Fibroblast of skin of back (primary cell): ENCODE results near the gene AKR1C1. TPM values are rescaled to one million over a fixed set of nuclear protein-coding genes. Genes with fewer than 3 reads are reported as not detected.
A peak's percentile ranks its signal among the peaks of the same experiment; 100 is the strongest.
"Not testable (repeated sequence)": the region's sequence is repeated elsewhere in the genome, so short reads cannot be mapped to it uniquely, and the experiment has no call there.

Source experiments
- DNase-seq: peaks from one replicate; pipeline ENCODE4 v3.0.0-alpha.2; 2013
- polyA plus RNA-seq, 2 experiments: library from polyadenylated mRNA; unstranded; fragments of 120-200 nt; gene quantifications; one replicate each; pipeline ENCODE4 v1.2.1, GENCODE V29; 2013; ENCODE audit not compliant: insufficient read length in 2 of 2

The AKR1C1 gene
- polyA plus RNA-seq (2013, experiment 1 of 2; ENCODE audit: insufficient read length), result 0.93 TPM
- polyA plus RNA-seq (2013, experiment 2 of 2; ENCODE audit: insufficient read length), result 0.76 TPM

GRCh38 chr10:4962876-4963814, at the start of gene AKR1C1:
Gene AKR1C1, plus strand, starts transcription at chr10:4963415. Its CDS starts 30 bp downstream, at chr10:4963445.
- DNase-seq, result peak; percentile 11

GRCh38 chr10:4914213-4914850, 48.9 kb upstream of the AKR1C1 start:
- no peak for DNase-seq

GRCh38 chr10:4916086-4916716, 47.0 kb upstream of the AKR1C1 start:
- DNase-seq, result no peak

GRCh38 chr10:4918236-4918635, 45.0 kb upstream of the AKR1C1 start:
- no peak for DNase-seq

GRCh38 chr10:4924482-4924881, 38.7 kb upstream of the AKR1C1 start:
- DNase-seq, result not testable (repeated sequence)

- DNase-seq, result no peak
Observed at GRCh38 chr10:4926400-4926799, 36.8 kb upstream of the AKR1C1 start.

GRCh38 chr10:4931587-4931986, 31.6 kb upstream of the AKR1C1 start:
- no peak for DNase-seq

- DNase-seq, result no peak
Observed at GRCh38 chr10:4934391-4934987, 28.7 kb upstream of the AKR1C1 start.

- DNase-seq, result no peak
Observed at GRCh38 chr10:4937346-4937745, 25.9 kb upstream of the AKR1C1 start.

- DNase-seq, result no peak
Observed at GRCh38 chr10:4939224-4940072, 23.8 kb upstream of the AKR1C1 start.

GRCh38 chr10:4940073-4940428, 23.2 kb upstream of the AKR1C1 start:
- DNase-seq, result not testable (repeated sequence)

GRCh38 chr10:4940909-4941308, 22.3 kb upstream of the AKR1C1 start:
- not testable (repeated sequence) for DNase-seq

- peak; percentile 18 for DNase-seq
Observed at GRCh38 chr10:4941540-4942330, 21.5 kb upstream of the AKR1C1 start.

GRCh38 chr10:4942931-4943330, 20.3 kb upstream of the AKR1C1 start:
- DNase-seq, result peak; percentile 66

GRCh38 chr10:4943416-4943815, 19.8 kb upstream of the AKR1C1 start:
- not testable (repeated sequence) for DNase-seq

GRCh38 chr10:4943821-4944220, 19.4 kb upstream of the AKR1C1 start:
- DNase-seq, result no peak

- no peak for DNase-seq
Observed at GRCh38 chr10:4944841-4945240, 18.4 kb upstream of the AKR1C1 start.

- no peak for DNase-seq
Observed at GRCh38 chr10:4945766-4946717, 17.2 kb upstream of the AKR1C1 start.

- DNase-seq, result peak; percentile 17
Observed at GRCh38 chr10:4947039-4947634, 16.1 kb upstream of the AKR1C1 start.
